SU-DHL-6 (cell line): ENCODE measurements around the gene DBF4.

ENCODE experiments used
- EZH2phosphoT487 ChIP-seq: fragments of 200-600 bp; sonication (generic), shearing (Covaris generic); conservative IDR thresholded peaks from 2 replicates; pipeline ENCODE4 v1.6.1; 2018; ENCODE audit warnings: mild to moderate bottlenecking, antibody characterized with exemption, low read length, moderate library complexity, mixed read lengths
- TF ChIP-seq, protein P1 (sequence below): fragments of 200-600 bp; sonication (generic); IDR thresholded peaks from one replicate; pipeline ENCODE4 v1.5.1; 2017; ENCODE audit warnings: antibody characterized with exemption, mild to moderate bottlenecking, low read length, moderate library complexity; ENCODE audit not compliant: insufficient read depth, poor library complexity, severe bottlenecking

GRCh38 chr7:87920578-87920977 lies 44.3 kb downstream of the DBF4 start:
- TF ChIP-seq, protein P1, sequence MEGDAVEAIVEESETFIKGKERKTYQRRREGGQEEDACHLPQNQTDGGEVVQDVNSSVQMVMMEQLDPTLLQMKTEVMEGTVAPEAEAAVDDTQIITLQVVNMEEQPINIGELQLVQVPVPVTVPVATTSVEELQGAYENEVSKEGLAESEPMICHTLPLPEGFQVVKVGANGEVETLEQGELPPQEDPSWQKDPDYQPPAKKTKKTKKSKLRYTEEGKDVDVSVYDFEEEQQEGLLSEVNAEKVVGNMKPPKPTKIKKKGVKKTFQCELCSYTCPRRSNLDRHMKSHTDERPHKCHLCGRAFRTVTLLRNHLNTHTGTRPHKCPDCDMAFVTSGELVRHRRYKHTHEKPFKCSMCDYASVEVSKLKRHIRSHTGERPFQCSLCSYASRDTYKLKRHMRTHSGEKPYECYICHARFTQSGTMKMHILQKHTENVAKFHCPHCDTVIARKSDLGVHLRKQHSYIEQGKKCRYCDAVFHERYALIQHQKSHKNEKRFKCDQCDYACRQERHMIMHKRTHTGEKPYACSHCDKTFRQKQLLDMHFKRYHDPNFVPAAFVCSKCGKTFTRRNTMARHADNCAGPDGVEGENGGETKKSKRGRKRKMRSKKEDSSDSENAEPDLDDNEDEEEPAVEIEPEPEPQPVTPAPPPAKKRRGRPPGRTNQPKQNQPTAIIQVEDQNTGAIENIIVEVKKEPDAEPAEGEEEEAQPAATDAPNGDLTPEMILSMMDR: no peak
- TF ChIP-seq EZH2phosphoT487: no peak
